ENCODE results near the gene DCLK3.

GRCh38 chr3:36790765-36791164 is 26.4 kb upstream of the DCLK3 start:
- TF ChIP-seq, protein P1, sequence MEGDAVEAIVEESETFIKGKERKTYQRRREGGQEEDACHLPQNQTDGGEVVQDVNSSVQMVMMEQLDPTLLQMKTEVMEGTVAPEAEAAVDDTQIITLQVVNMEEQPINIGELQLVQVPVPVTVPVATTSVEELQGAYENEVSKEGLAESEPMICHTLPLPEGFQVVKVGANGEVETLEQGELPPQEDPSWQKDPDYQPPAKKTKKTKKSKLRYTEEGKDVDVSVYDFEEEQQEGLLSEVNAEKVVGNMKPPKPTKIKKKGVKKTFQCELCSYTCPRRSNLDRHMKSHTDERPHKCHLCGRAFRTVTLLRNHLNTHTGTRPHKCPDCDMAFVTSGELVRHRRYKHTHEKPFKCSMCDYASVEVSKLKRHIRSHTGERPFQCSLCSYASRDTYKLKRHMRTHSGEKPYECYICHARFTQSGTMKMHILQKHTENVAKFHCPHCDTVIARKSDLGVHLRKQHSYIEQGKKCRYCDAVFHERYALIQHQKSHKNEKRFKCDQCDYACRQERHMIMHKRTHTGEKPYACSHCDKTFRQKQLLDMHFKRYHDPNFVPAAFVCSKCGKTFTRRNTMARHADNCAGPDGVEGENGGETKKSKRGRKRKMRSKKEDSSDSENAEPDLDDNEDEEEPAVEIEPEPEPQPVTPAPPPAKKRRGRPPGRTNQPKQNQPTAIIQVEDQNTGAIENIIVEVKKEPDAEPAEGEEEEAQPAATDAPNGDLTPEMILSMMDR (conservative IDR thresholded peaks at IDR 0.05; ENCODE audit: low read depth, low read length): no peak
- TF ChIP-seq MXI1 (IDR thresholded peaks at IDR 0.05; ENCODE audit: borderline replicate concordance, low read depth, low read length) (no peak), RAD21 (IDR thresholded peaks at IDR 0.05; ENCODE audit: low read length) (no peak), MAZ (IDR thresholded peaks at IDR 0.05; ENCODE audit: borderline replicate concordance, low read depth, low read length) (no peak), CEBPB (IDR thresholded peaks at IDR 0.05; ENCODE audit: low read depth, low read length) (no peak), ELK1 (IDR thresholded peaks at IDR 0.05; ENCODE audit: borderline replicate concordance, low read depth, low read length) (no peak), RCOR1 (IDR thresholded peaks at IDR 0.05; ENCODE audit: insufficient replicate concordance, low read length) (no peak), POLR2A (IDR thresholded peaks at IDR 0.05; ENCODE audit: low read depth, low read length) (no peak), MAFK (IDR thresholded peaks at IDR 0.05; ENCODE audit: low read depth, low read length) (no peak), RFX5 (IDR thresholded peaks at IDR 0.05; ENCODE audit: low read depth, low read length) (no peak), FOS (IDR thresholded peaks at IDR 0.05; ENCODE audit: low read depth, low read length) (no peak)
